ENCODE results near the gene RNF111. TPM values are rescaled to one million over a fixed set of nuclear protein-coding genes. Genes with fewer than 3 reads are reported as not detected.
"Not testable (repeated sequence)": the region's sequence is repeated elsewhere in the genome, so short reads cannot be mapped to it uniquely, and the experiment has no call there.

The RNF111 gene
- total and polyA plus RNA-seq, 9 of the 15 experiments (the other 6 are each of a cell fraction or from before 2014, with no cell fraction given): 7.9 to 26.0 (median 14.4) TPM

DNA sequence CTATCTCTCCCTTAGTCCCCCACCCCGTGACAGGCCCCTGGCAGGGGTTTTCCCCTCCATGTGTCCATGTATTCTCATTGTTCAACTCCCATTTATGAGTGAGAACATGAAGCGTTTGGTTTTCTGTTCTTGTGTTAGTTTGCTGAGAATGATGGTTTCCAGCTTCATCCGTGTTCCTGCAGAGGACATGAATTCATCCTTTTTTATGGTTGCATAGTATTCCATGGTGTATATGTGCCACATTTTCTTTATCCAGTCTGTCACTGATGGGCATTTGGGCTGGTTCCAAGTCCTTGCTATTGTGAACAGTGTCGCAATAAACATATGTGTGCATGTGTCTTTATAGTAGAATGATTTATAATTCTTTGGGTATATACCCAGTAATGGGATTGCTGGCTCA, 138.2 kb downstream of the RNF111 start:
- H3K9ac ChIP-seq (ENCODE audit: insufficient read depth in 1 of 2, low read depth in 2 of 2, low read length in 2 of 2); H3K4me2 ChIP-seq (ENCODE audit: insufficient read depth, low read length); in situ Hi-C loops (cut with MboI); BruUV-seq (replicated peaks); intact Hi-C loops (cut with micrococcal nuclease); DNase-seq (ENCODE audit: extremely low read depth in 1 of 4, low spot score in 3 of 4); CTCF ChIA-PET (ENCODE audit: low intra/inter-chr PET ratio); ATAC-seq; H2AFZ ChIP-seq (ENCODE audit: low read depth, low read length); FAIRE-seq; H3K9me3 ChIP-seq (replicated peaks; ENCODE audit: control insufficient read depth, insufficient read depth, low read depth, low read length); H3K27me3 ChIP-seq (ENCODE audit: control insufficient read depth in 2 of 2, insufficient read depth in 2 of 2, low read length in 2 of 2); H3K4me1 ChIP-seq (replicated peaks in 1 of 2; ENCODE audit: control insufficient read depth in 2 of 2, insufficient read depth in 2 of 2, low read length in 2 of 2); H3K4me3 ChIP-seq; H4K20me1 ChIP-seq (replicated peaks; ENCODE audit: control insufficient read depth, insufficient read depth, low read length); H3K27ac ChIP-seq (ENCODE audit: extremely low read depth, low read depth, low read length); H3K9me1 ChIP-seq (ENCODE audit: control insufficient read depth, insufficient read depth, low read length); TF ChIP-seq CEBPG (CRISPR knock-in tag; IDR thresholded peaks at IDR 0.05): not testable (repeated sequence)
- peaks cover 21% of the 10 kb centered on the region for H3K79me2 ChIP-seq (ENCODE audit: control insufficient read depth, insufficient read depth, low read length)
- POLR2A ChIA-PET: interaction anchor here (0.6 to 1.7 kb wide), 2 partner anchors 14 to 135 kb away, joined by 3 to 5 read pairs; no protein-coding TSS in a partner anchor
- peaks cover 50% of the 10 kb centered on the region for H3K36me3 ChIP-seq (ENCODE audit: control insufficient read depth, insufficient read depth, low read length)
- 97% methylated on average over 4 of the region's 4 CpGs for WGBS (ENCODE audit: insufficient coverage, low coverage, missing lambda C conversion rate)
- TF ChIP-seq CEBPG (tag; conservative IDR thresholded peaks at IDR 0.05 in 1 of 2, IDR thresholded peaks at IDR 0.05 in 1 of 2) (0 out of 4 replicates have a peak, but pooled peaks of 1 of the 2 experiments have one; percentile 9), ZNF146 (CRISPR knock-in tag; IDR thresholded peaks at IDR 0.05; ENCODE audit: unreplicated experiment) (peak; percentile 81), BCOR (IDR thresholded peaks at IDR 0.05) (peak; percentile 37; the same call in 1 of the 2 replicates)

DNA sequence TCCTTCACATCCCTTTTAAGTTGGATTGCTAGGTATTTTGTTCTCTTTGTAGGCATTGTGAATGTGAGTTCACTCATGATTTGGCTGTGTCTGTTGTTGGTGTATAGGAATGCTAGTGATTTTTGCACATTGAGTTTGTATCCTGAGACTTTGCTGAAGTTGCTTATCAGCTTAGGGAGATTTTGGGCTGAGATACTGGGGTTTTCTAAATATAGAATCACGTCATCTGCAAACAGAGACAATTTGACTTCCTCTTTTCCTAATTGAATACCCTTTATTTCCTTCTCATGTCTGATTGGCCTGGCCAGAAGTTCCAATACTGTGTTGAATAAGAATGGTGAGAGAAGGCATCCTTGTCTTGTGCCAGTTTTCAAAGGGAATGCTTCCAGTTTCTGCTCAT, 139.8 kb downstream of the RNF111 start:
- BruUV-seq (replicated peaks): TSS peak; percentile 11
- not testable (repeated sequence) for FAIRE-seq

More for the DNA sequence above, 139.8 kb downstream of the RNF111 start:
- H3K4me3 ChIP-seq; DNase-seq (ENCODE audit: extremely low read depth in 1 of 4, low spot score in 3 of 4); H2AFZ ChIP-seq (ENCODE audit: low read depth, low read length); intact Hi-C loops (cut with micrococcal nuclease); H3K27ac ChIP-seq (ENCODE audit: extremely low read depth, low read depth, low read length); H3K27me3 ChIP-seq (ENCODE audit: control insufficient read depth in 2 of 2, insufficient read depth in 2 of 2, low read length in 2 of 2); ATAC-seq; H3K4me2 ChIP-seq (ENCODE audit: insufficient read depth, low read length); H3K9me3 ChIP-seq (replicated peaks; ENCODE audit: control insufficient read depth, insufficient read depth, low read depth, low read length); H3K9ac ChIP-seq (ENCODE audit: insufficient read depth in 1 of 2, low read depth in 2 of 2, low read length in 2 of 2); H4K20me1 ChIP-seq (replicated peaks; ENCODE audit: control insufficient read depth, insufficient read depth, low read length); POLR2A ChIA-PET; H3K4me1 ChIP-seq (replicated peaks in 1 of 2; ENCODE audit: control insufficient read depth in 2 of 2, insufficient read depth in 2 of 2, low read length in 2 of 2); H3K9me1 ChIP-seq (ENCODE audit: control insufficient read depth, insufficient read depth, low read length); CTCF ChIA-PET (ENCODE audit: low intra/inter-chr PET ratio); in situ Hi-C loops (cut with MboI): not testable (repeated sequence)
- TF ChIP-seq ARID1B (IDR thresholded peaks at IDR 0.05): 0 out of 2 replicates have a peak, but pooled peaks have one; percentile 22
- peak in 1 of 2 experiments; percentile 55; a peak in 1 of 4 replicates for TF ChIP-seq FOXA3 (CRISPR knock-in tag; conservative IDR thresholded peaks at IDR 0.05 in 1 of 2, IDR thresholded peaks at IDR 0.05 in 1 of 2)
- TF ChIP-seq SMARCE1 (IDR thresholded peaks at IDR 0.05): peak; percentile 84; the same call in 1 of the 2 replicates
- TF ChIP-seq SPI1 (IDR thresholded peaks at IDR 0.05; ENCODE audit: borderline replicate concordance, low read depth, low read length): peak; percentile 69; the same call in 1 of the 2 replicates
- TF ChIP-seq MEF2D (tag; conservative IDR thresholded peaks at IDR 0.05; ENCODE audit: low read depth): peak; percentile 96
- TF ChIP-seq ATF7 (IDR thresholded peaks at IDR 0.05): peak; percentile 78
- Histone ChIP-seq H3K79me2 (ENCODE audit: control insufficient read depth, insufficient read depth, low read length) (peaks cover 21% of the 10 kb centered on the region), H3K36me3 (ENCODE audit: control insufficient read depth, insufficient read depth, low read length) (peaks cover 58% of the 10 kb centered on the region)
- WGBS (ENCODE audit: insufficient coverage, low coverage, missing lambda C conversion rate): 8% methylated on average over 1 of the region's 1 CpG

Data from K562 (cell line).